GM21717 (cell line): ENCODE results near the gene LARP4B.

ENCODE experiments used
- ATAC-seq: cut with Tn5 transposase; IDR thresholded peaks from one replicate; pipeline ENCODE4 v1.9.1; 2021; ENCODE audit warnings: mild to moderate bottlenecking, moderate library complexity; ENCODE audit not compliant: unreplicated experiment

LARP4B gene

GRCh38 chr10:870564-871166 lies 60.8 kb downstream of the LARP4B start:
- ATAC-seq: no peak

GRCh38 chr10:869171-869570 lies 62.3 kb downstream of the LARP4B start:
- ATAC-seq: no peak

DNA sequence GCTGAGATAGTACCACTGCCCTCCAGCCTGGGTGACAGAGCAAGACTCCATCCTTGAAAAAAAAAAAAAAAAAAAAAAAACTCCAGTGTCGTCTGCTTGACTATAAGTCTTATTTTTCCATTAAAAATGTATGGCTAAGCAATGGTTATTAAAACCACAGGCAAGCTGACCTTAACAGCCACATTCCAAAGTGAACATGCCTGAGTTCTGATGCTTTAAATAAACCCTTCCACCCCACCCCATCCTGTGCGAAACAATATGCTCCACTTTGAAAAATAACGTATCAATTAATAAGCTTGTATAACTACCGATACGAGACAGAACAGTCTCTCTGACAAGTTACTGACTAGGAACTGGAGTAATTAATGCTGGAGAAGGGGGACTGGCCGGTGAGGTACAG lies 63.7 kb downstream of the LARP4B start:
- ATAC-seq: no peak

- ATAC-seq: no peak
Measured at GRCh38 chr10:866577-866941, 64.9 kb downstream of the LARP4B start.

- ATAC-seq: no peak
Measured at GRCh38 chr10:865924-866576, 65.5 kb downstream of the LARP4B start.

DNA sequence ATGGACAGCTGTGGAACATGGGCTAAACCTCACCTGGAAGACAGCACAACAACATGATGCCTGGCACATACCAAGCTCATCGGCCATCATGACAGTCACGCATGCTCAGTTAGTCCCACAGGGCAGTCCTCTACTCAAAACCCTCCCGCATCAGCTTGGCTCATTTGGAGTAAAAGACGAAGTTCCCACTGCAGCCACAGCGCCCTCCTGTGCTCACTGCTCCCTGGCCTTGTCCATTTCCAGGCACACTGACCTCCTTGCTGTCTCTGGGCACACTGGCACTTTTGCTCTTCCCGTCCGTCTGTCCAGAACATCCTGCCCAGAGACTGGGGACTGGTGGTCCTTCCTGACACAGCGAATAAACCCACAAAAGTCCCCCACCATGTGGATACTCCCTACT lies 66.2 kb downstream of the LARP4B start:
- no peak for ATAC-seq

- ATAC-seq: no peak
Measured at GRCh38 chr10:860519-860918, 71.0 kb downstream of the LARP4B start.

- no peak for ATAC-seq
Measured at GRCh38 chr10:856416-857157, 74.9 kb downstream of the LARP4B start.

DNA sequence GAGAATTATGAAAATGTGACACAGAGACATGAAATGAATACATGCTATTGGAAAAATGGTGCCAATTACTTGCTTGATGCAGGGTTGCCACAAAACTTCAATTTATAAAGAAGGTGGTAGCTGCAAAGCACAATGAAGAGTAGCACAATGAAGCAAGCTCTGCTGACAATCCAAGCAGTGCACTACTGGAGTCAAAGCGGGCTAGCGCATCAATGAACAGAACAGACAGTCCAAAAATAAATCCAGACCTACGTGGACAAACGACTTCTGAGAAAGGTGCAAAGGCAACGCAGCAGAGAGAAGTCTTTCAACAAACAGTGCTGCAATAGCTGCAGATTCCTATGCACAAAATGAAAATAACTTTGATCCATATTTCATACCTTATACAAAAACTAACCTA lies 75.8 kb downstream of the LARP4B start:
- ATAC-seq: no peak

- ATAC-seq: no peak
Measured at GRCh38 chr10:855079-855478, 76.4 kb downstream of the LARP4B start.

DNA sequence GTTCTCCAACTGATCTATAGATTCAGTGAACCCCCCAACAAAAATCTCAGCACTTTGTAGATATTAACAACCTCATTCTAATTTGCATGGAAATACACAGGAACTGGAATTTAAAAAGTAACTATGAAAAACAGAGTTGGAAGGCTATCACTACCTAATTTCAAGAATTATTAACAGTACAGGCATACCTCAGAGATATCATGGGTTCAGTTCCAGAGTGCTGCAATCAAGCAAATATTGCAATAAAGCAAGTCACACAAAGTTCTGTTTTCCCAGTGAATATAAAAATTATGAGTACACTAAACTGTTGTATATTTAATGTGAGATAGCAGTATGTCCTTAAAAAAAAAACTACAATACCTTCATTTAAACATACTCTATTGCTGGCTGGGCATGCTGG lies 78.5 kb downstream of the LARP4B start:
- ATAC-seq: no peak

DNA sequence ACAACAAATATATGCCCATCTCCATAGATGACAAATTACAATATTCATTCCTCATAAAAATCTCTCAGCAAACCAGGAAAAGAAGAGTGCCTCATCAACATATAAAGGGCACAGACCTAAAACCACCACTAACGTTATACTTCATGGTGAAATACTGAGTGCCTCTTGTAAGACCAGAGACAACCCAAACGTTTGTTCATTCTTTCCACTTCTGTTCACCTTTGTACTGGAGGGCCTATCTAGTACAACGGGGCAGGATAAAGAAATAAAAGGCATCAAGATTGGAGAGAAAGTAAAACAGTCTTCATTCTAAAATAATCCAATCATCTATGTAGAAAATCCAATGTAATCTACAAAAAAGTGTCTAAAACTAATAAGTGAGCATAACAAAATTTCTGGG lies 79.1 kb downstream of the LARP4B start:
- ATAC-seq: peak; percentile 9

- ATAC-seq: peak; percentile 87
Measured at GRCh38 chr10:851901-852300, 79.6 kb downstream of the LARP4B start.

DNA sequence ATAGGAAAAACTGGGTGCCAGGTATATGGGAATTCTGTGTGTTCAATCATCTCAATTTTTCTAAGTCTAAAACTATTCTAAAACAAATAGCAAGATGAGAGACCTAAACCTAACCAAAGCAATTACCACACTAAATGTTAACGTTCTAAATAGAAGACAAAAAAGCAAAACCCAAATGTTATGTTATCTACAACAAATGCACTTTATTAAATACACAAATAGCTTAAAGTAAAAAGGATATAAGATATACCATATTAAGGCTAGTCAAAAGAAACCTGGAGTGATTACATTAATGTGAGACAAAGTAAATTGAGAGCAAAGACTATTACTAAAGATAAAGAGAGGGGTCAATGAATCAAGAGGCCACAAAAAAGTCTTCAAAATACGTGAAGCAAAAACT lies 81.4 kb downstream of the LARP4B start:
- no peak for ATAC-seq

DNA sequence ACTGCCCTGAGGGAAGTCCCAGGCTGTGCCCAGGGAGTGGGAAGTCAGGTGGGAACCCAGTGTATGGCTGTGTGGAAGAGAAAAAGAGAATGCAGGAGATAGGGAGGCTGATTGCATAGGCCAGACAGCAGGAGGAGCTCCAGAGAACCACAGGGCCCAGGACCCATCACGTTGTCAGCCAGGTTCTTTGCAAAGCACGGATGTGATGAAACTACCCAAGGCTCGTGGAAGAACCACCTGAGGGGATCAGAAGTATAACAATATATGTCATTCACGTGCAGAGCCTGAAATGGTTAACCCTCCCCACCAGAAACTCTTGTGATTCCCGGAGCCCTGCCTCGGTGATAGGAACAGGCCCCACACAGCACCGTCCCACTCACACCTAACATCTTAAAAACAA lies 83.6 kb downstream of the LARP4B start:
- ATAC-seq: no peak

GRCh38 chr10:846126-846685 lies 85.3 kb downstream of the LARP4B start:
- no peak for ATAC-seq

DNA sequence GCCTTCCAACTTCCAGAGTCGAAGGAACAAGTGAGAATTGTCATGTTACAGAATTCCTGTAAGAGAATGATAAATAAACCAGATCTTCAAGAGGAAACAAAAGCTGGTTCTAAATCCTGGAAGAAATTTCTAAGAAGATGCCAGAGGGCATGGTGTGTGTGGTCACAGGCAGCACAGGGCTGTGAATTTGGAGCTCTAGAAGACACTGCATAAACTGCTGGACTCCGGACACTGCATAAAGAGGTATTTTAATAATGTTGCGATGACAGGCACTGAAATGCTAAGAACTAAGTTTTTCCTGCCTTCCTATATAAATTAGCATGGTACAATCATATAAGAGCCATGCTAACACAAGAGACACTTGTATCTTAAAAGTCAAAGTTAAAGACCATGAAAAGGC lies 86.0 kb downstream of the LARP4B start:
- ATAC-seq: no peak

DNA sequence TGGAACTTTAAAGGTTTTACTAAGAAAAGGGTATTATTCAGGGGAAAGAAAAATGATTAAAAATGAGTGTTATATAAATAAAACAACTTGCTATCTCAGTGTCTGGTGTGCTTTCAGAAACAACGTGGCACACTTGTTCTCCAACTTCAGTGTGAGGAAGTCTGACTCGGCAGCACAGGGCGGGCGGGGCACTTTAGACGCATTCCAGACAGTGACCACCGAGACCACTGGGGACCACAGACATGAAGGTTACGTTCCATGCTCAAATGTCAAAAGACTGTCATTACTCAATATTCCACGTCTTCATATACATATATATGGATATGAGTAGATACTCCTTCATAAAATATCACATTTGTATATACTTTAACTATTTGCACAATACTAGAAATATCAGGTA lies 87.0 kb downstream of the LARP4B start:
- no peak for ATAC-seq

- no peak for ATAC-seq
Measured at GRCh38 chr10:843703-844102, 87.8 kb downstream of the LARP4B start.

- ATAC-seq: no peak
Measured at GRCh38 chr10:842795-843194, 88.7 kb downstream of the LARP4B start.

GRCh38 chr10:841535-841934 lies 90.0 kb downstream of the LARP4B start:
- ATAC-seq: no peak

GRCh38 chr10:839550-840205 lies 91.8 kb downstream of the LARP4B start:
- no peak for ATAC-seq
